Right lobe of liver (tissue), 4 donors: Measurements from ENCODE around the gene ITSN1.

Experiments
- CTCF ChIP-seq, 4 donors: fragments of 200-600 bp in 3 of 4; fragments of 450-650 bp in 1 of 4; IDR thresholded peaks; one replicate each; pipeline versions ENCODE4 v1.5.1 to v1.8.0; 2016 to 2022; ENCODE audit warnings: antibody characterized with exemption in 4 of 4, mild to moderate bottlenecking in 2 of 4
- POLR2A ChIP-seq: fragments of 450-650 bp; IDR thresholded peaks from one replicate; pipeline ENCODE4 v1.6.1; 2017; ENCODE audit warnings: antibody characterized with exemption, mild to moderate bottlenecking
- donor health status: DM: no; HTN: no; CAD: no.
- donor health status: DM: no; HTN: no; CAD: no.
- donor health status: DM: no; HTN: yes; CAD: no.

- TF ChIP-seq CTCF (IDR thresholded peaks at IDR 0.05) (no peak), POLR2A (no peak)
Observed at GRCh38 chr21:33684923-33685560, 42.7 kb downstream of the ITSN1 start.
